Sigmoid colon (tissue), 7 donors: ENCODE measurements around the gene STEAP1B. TPM values are rescaled to one million over a fixed set of nuclear protein-coding genes. Genes with fewer than 3 reads are reported as not detected.

Experiments used
- DNase-seq: peaks from one replicate; pipeline ENCODE4 v3.0.0-alpha.2; 2019
- H3K27ac ChIP-seq, 4 donors: fragments of 200-600 bp; sonication (generic); one replicate each; pipeline ENCODE4 v1.5.1; 2016 to 2019; ENCODE audit warnings: mild to moderate bottlenecking in 1 of 4
- H3K27me3 ChIP-seq, 3 donors: fragments of 200-600 bp; sonication (generic); one replicate each; pipeline ENCODE4 v1.5.1; 2019; ENCODE audit warnings: mild to moderate bottlenecking in 1 of 3
- H3K36me3 ChIP-seq, 4 donors: fragments of 200-600 bp; sonication (generic); one replicate each; pipeline ENCODE4 v1.5.1; 2016 to 2019
- H3K4me1 ChIP-seq, 4 donors: fragments of 200-600 bp; sonication (generic); one replicate each; pipeline ENCODE4 v1.5.1; 2017 to 2019
- H3K4me3 ChIP-seq, 4 donors: fragments of 200-600 bp; sonication (generic); one replicate each; pipeline ENCODE4 v1.5.1; 2017 to 2019; ENCODE audit warnings: mild to moderate bottlenecking in 2 of 4, moderate library complexity in 1 of 4
- H3K9me3 ChIP-seq, 4 donors: fragments of 200-600 bp in 3 of 4; sonication (generic) in 3 of 4; one replicate each; pipeline versions ENCODE4 v1.5.1 to v1.6.1; 2013 to 2019
- EP300 ChIP-seq, 4 donors: sonication (generic); formaldehyde crosslinking; IDR thresholded peaks; one replicate each; pipeline ENCODE4 v1.6.1; 2017; ENCODE audit warnings: antibody characterized with exemption in 4 of 4
- POLR2A ChIP-seq, 2 donors: fragments of 450-650 bp; IDR thresholded peaks; one replicate each; pipeline ENCODE4 v1.6.1; 2016; ENCODE audit warnings: antibody characterized with exemption in 2 of 2, mild to moderate bottlenecking in 2 of 2, moderate library complexity in 2 of 2
- POLR2AphosphoS5 ChIP-seq, 4 donors: sonication (generic); formaldehyde crosslinking; IDR thresholded peaks; one replicate each; pipeline ENCODE4 v1.6.1; 2017; ENCODE audit warnings: antibody characterized with exemption in 4 of 4
- WGBS, 2 donors: extraction: QIAGEN DNeasy Blood & Tissue Kit; methylation state at CpG; one replicate each; pipeline ENCODE4 v1.1.7; 2013; 5-methylcytosine and 5-hydroxymethylcytosine counted together
- intact Hi-C: fragments of 100-400 bp; cut with DNase I; formaldehyde crosslinking; loops from one replicate; pipeline ENCODE4 v1.15.1; 2023
- polyA plus RNA-seq, 3 donors: library from polyadenylated mRNA; stranded (reverse); fragments of 200-250 nt; gene quantifications; one replicate each; pipeline ENCODE4 v1.2.3, GENCODE V29; 2013
- total RNA-seq, 4 donors: library from RNA; depleted of rRNA; stranded (reverse); fragments of >200 nt; gene quantifications; one replicate each; pipeline ENCODE4 v1.1.0, GENCODE V29; 2016
- TF ChIP-seq, protein P1 (sequence below), 4 experiments: fragments of 450-650 bp in 3 of 4; fragments of 200-600 bp in 1 of 4; IDR thresholded peaks; one replicate each; pipeline ENCODE4 v1.5.1; 2016 to 2019; ENCODE audit warnings: antibody characterized with exemption in 4 of 4, mild to moderate bottlenecking in 3 of 4, moderate library complexity in 2 of 4
- donor health status: healthy with polysubstance abuse.
- donor health status: Bipolar disorder and iron deficiency.
- donor health status: healthy.

STEAP1B gene
- total and polyA plus RNA-seq, 7 donors, result 0.33 to 2.1 (median 1.3) TPM; not detected in 1

DNA sequence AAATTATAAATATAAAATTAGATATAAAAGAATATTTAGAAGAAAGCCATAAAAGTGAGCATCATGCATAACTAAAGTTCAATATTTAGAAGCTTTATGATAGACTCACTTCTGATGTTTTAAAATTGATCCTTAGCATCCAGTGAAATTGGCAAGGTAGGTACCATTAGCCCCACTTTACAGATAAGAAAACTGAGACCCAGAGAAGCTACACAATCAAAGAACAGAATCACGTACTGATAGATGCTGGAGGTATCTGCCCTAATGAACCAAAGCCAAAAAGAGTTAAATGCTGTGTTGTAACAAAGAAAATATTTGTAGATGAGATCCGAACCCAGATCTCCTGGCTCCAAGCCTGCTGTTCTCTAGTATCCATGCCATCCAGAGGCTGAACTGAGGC is 100.4 kb downstream of the STEAP1B start:
- intact Hi-C loops, result no loop called here
- no peaks in the 10 kb centered on the region for H3K27me3 ChIP-seq
- TF ChIP-seq POLR2AphosphoS5 (IDR thresholded peaks at IDR 0.05), result no peak
- TF ChIP-seq POLR2A (IDR thresholded peaks at IDR 0.05), result no peak
- TF ChIP-seq, protein P1, sequence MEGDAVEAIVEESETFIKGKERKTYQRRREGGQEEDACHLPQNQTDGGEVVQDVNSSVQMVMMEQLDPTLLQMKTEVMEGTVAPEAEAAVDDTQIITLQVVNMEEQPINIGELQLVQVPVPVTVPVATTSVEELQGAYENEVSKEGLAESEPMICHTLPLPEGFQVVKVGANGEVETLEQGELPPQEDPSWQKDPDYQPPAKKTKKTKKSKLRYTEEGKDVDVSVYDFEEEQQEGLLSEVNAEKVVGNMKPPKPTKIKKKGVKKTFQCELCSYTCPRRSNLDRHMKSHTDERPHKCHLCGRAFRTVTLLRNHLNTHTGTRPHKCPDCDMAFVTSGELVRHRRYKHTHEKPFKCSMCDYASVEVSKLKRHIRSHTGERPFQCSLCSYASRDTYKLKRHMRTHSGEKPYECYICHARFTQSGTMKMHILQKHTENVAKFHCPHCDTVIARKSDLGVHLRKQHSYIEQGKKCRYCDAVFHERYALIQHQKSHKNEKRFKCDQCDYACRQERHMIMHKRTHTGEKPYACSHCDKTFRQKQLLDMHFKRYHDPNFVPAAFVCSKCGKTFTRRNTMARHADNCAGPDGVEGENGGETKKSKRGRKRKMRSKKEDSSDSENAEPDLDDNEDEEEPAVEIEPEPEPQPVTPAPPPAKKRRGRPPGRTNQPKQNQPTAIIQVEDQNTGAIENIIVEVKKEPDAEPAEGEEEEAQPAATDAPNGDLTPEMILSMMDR (IDR thresholded peaks at IDR 0.05), result no peak
- no peak for TF ChIP-seq EP300 (IDR thresholded peaks at IDR 0.05)
- WGBS, 2 donors, result 79 to 87% methylated on average over 2 of the region's 2 CpGs
- H3K36me3 ChIP-seq, result no peaks in the 10 kb centered on the region
- no peak overlapping the region for H3K27ac ChIP-seq
- no peak overlapping the region for H3K4me3 ChIP-seq
- no peak for DNase-seq
- no peaks in the 10 kb centered on the region for H3K4me1 ChIP-seq
- H3K9me3 ChIP-seq, result no peaks in the 10 kb centered on the region

DNA sequence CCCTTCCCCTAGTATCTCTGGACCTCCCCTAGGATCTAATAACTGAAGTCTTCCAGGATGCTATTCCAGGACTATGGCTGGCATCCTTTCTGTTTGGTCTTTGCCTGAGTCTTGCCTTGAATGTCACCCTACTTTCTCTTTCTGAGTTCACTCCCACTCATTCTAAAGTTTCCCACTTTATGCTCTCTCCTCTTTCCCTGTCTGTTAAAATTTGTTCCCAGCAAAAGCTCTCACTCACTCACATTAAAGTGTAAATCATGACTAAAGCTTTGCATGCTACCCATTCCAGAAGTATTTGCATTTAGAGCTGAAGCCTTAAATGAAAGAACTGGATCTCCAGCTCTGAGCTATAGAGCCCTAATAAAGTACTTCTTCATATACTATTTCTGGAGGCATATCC is 100.9 kb downstream of the STEAP1B start:
- no peak for TF ChIP-seq POLR2AphosphoS5 (IDR thresholded peaks at IDR 0.05)
- TF ChIP-seq, protein P1 (IDR thresholded peaks at IDR 0.05), result no peak
- no peak for TF ChIP-seq EP300 (IDR thresholded peaks at IDR 0.05)
- no peak for TF ChIP-seq POLR2A (IDR thresholded peaks at IDR 0.05)
- intact Hi-C loops, result no loop called here

DNA sequence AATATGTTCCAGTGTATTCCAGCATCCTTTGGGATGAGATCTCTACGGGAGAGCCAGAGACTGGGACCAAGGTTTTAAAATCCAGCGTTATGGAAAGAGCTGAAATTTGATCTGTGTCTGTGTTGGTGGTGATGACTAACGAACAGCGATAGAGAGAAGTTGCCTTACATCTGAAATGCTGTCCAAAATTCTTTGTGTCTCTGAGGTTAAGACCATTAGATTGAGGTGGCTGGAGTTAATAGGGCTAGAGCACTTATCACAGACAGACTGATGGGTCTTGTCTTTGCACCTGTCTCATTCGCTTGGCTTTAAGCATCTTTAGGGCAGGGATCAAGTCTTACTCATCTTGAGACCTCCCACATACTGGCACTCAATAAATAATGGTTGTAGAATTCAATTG is 102.0 kb downstream of the STEAP1B start:
- H3K27ac ChIP-seq, result no peak overlapping the region
- no peak for DNase-seq
- H3K36me3 ChIP-seq, result no peaks in the 10 kb centered on the region
- WGBS, 2 donors, result 66 to 81% methylated on average over 5 of the region's 5 CpGs
- H3K27me3 ChIP-seq, result no peaks in the 10 kb centered on the region
- no peaks in the 10 kb centered on the region for H3K9me3 ChIP-seq
- H3K4me3 ChIP-seq, result no peak overlapping the region
- intact Hi-C loops, result no loop called here
- TF ChIP-seq POLR2A (IDR thresholded peaks at IDR 0.05), result no peak
- TF ChIP-seq, protein P1 (IDR thresholded peaks at IDR 0.05), result no peak
- TF ChIP-seq POLR2AphosphoS5 (IDR thresholded peaks at IDR 0.05), result no peak
- no peak for TF ChIP-seq EP300 (IDR thresholded peaks at IDR 0.05)
- H3K4me1 ChIP-seq, result no peaks in the 10 kb centered on the region

More for the DNA sequence above, 100.9 kb downstream of the STEAP1B start:
- Histone ChIP-seq H3K4me3 (no peak overlapping the region), H3K27me3 (no peaks in the 10 kb centered on the region), H3K27ac (no peak overlapping the region), H3K9me3 (no peaks in the 10 kb centered on the region), H3K4me1 (no peaks in the 10 kb centered on the region), H3K36me3 (no peaks in the 10 kb centered on the region)
- no peak for DNase-seq

DNA sequence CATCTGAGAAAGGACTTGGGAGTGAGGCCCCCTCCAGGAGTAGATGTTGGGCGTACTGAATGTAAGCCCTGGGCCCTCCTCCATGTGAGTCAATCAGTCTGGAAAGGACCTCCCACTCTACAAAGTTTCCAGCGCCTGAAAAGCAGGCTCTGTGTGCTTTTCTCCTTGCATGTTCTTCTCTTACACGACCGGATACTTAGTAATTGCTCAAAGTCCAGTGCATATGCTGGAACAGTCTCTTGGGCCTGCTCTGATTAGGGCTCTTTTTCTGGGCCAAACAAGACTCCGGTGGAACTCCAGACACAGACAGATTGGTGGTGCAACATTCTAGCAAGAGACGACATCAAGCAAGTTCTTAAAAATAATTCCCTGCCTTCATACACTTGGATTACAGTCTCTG is 104.8 kb downstream of the STEAP1B start:
- Histone ChIP-seq H3K4me3 (no peak overlapping the region), H3K27me3 (no peaks in the 10 kb centered on the region), H3K9me3 (no peaks in the 10 kb centered on the region), H3K27ac (no peak overlapping the region), H3K4me1 (no peaks in the 10 kb centered on the region), H3K36me3 (no peaks in the 10 kb centered on the region)
- 76 to 77% methylated on average over 6 of the region's 6 CpGs for WGBS, 2 donors
- DNase-seq, result no peak
- no peak for TF ChIP-seq POLR2AphosphoS5 (IDR thresholded peaks at IDR 0.05)
- no peak for TF ChIP-seq POLR2A (IDR thresholded peaks at IDR 0.05)
- TF ChIP-seq EP300 (IDR thresholded peaks at IDR 0.05), result no peak
- TF ChIP-seq, protein P1 (IDR thresholded peaks at IDR 0.05), result no peak
- intact Hi-C loops, result no loop called here

DNA sequence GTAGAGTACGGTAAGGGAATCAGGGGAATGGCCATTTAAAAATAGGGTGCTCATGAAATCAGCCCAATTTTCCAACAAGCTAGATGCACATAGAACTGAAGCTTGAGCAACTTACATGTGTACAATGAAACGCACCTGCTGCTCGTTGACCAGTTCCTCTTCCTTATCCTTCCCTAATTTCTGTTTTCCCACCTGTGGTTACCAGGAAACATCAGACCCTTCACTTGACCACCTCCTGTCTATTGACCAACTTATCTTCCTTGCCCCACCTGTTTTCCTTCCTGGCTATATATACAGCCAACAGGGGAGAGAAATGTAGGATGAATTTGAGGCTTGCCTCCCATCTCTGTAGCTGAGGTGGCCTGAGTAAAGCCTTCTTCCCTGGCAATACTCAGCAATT is 105.2 kb downstream of the STEAP1B start:
- no peaks in the 10 kb centered on the region for H3K4me1 ChIP-seq
- WGBS, 2 donors, result 65 to 70% methylated on average over 3 of the region's 3 CpGs
- no peak overlapping the region for H3K4me3 ChIP-seq
- H3K27me3 ChIP-seq, result no peaks in the 10 kb centered on the region
- no peak for DNase-seq
- H3K36me3 ChIP-seq, result no peaks in the 10 kb centered on the region
- TF ChIP-seq POLR2AphosphoS5 (IDR thresholded peaks at IDR 0.05), result no peak
- TF ChIP-seq, protein P1 (IDR thresholded peaks at IDR 0.05), result no peak
- H3K27ac ChIP-seq, result no peak overlapping the region
- H3K9me3 ChIP-seq, result no peaks in the 10 kb centered on the region
- intact Hi-C loops, result no loop called here
